Stimulated activated CD4-positive, alpha-beta T cell treated with anti-CD3 and anti-CD28 coated beads, Interleukin-15, amount 100 ng/mL, for 1 hour (primary cell): Measurements from ENCODE around the gene MLPH.

Source experiments
- DNase-seq, 2 donors: peaks; one replicate each; pipeline ENCODE4 v3.0.0-alpha.2; 2020; ENCODE audit warnings: low read depth in 1 of 2, low spot score in 1 of 2

Gene MLPH

DNA sequence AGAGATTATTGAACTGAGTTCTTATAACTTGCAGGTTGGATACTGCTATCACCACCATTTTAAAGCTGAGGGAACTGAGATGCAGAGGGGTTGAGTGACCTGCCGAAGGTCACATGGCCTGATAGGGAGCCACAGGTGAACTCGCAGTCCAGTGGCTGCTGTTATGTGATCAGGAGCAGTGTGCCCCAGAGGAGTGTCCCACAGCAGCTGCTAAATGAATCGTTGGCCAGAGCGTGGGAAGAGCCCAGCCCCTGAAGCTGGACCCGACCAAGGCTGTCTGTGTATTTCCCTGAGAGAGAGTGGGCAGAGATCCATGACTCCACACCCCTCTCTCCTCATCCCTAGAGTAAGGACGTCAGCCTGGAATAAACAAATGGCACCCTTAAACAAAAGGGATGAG is 52.6 kb downstream of the MLPH start:
- DNase-seq = no peak

DNA sequence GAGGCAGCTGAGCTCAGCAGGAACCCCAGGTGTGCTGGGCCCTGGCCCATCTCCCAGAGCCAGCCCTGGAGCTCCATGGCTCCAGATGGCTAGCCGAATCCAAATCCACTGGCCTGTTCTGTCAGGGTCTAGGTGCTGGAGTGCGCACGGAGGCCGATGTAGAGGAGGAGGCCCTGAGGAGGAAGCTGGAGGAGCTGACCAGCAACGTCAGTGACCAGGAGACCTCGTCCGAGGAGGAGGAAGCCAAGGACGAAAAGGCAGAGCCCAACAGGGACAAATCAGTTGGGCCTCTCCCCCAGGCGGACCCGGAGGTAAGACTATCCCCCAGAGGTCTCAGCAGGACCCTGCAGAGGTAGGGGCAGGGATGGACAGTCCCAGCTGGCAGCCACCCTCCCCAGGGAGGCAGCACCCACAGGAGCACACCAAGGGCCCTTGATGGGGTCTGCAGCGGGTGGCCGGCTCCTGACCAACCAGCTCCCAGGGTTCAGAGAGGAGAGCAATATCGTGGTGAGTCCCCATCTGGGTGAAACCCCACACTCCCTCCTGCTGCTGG is 53.2 kb downstream of the MLPH start:
- no peak for DNase-seq

DNA sequence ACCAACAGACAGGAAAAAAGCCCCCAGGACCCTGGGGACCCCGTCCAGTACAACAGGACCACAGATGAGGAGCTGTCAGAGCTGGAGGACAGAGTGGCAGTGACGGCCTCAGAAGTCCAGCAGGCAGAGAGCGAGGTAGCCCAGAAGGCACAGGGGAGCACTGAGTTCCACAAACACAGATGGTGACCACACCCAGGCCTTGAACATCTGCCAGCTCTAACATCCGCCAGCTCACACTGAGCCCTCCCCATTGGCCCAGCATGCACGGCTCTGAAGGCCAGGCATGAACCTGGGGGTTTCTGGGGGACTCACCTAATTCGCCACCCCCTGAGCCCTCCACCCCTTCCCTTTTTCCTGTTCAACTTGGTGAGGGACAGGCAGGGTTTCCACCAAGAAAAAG is 53.8 kb downstream of the MLPH start:
- no peak for DNase-seq

DNA sequence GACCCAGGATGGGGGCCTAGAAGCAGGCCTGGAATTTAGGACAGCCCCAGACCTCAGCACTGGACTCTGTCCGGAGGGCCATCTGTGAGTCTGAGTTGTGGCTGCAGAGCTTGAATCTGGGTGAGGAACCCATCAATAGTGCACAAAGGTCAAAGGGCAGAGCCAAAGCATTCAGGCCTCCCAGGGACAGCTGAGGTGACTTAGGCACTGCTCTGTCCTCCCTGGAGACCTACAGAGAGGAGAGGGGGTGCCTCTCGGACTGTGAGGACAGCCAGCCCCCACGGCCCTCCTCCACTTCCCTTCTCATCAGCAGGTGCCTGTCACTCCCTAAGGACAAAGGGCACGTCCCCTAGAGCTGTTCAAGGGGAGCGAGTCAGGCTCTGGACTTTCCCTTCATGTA is 54.2 kb downstream of the MLPH start:
- no peak for DNase-seq

DNA sequence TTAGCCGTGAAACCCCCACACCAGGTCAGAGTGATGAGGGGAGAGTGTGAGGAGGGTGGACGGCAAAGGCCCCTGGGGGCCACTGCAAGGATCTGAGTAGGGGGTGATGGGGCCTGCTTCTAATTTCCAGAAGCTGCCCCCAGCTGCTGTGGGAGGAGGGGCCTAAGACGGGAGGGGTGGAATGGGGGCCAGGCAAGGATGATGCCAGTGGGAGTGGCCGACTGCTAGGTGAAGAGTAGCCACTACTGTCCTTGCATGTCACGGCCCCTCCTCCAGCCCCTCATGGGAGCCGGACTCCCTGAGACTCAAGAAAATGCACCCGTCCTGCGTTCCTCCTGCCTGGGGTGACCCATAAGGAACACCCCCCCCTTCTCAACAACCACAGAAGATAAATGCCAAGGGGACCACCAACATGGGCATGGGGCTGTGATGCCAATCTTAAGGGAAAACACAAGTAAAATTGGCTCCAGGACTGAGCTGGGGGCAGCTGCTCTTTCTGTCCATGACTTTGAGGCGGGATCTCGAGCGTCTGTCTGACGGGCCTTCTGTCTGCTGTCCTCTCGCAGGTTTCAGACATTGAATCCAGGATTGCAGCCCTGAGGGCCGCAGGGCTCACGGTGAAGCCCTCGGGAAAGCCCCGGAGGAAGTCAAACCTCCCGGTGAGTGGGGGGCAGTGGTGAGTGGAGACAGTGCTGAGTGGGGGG is 55.1 kb downstream of the MLPH start:
- DNase-seq = no peak

DNA sequence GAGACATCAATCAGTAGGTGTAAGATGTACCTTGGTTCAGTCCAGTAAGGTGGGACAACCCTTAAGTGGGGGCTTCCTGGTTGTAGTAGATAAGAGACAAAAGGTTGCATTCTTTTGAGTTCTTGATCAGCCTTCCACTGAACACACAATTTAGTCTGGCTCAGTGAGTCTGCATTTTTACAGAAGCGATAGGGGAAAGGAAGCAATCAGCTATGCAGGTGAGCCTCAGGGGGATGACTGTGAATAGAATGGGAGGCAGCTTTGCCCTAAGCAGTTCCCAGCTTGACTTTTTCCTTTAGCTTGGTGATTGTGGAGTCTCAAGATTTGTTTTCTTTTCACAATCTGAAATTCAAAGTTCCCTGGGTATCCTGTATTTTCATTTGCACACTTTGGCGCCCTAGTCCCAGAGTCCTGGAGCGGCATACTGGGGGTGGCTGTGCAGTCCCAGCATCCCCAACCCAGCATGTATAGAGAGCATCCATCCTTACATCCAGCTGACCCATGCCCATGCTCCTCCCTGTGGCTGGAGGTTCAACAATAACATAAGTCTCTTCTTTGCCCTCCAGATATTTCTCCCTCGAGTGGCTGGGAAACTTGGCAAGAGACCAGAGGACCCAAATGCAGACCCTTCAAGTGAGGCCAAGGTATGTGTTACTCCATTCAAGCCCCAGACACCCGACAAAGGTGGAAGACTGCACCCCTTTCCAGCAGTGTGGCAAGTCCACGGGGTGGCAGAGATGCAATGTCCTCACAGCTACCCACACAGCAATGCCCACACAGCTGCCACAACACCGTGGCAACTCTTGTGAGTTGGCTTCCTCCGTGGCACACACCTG is 59.2 kb downstream of the MLPH start:
- no peak for DNase-seq

DNA sequence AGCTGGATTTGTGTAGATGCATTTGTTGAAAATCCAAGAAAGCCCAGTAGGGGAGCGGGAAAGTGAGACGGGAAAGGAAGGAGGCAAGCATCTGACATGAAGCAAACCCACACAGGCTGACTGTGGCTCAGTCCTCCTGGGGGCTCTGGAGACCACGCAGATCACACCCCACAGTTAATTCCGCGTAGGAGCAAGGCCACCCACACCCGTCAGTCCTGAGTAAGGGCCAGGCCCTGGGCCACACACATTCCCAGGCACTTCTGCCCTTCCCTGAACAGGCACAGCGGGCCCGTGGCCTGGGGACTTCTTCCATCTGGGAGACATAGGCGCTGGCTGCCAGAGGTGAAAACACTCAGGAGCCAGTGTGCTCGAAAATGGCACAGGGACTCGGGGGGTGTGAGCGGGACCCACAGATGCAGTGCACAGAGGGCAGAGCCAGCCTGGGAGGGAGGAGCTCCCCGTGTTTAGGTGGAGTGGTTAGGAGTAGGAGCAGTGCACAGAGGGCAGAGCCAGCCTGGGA is 59.9 kb downstream of the MLPH start:
- DNase-seq = no peak

DNA sequence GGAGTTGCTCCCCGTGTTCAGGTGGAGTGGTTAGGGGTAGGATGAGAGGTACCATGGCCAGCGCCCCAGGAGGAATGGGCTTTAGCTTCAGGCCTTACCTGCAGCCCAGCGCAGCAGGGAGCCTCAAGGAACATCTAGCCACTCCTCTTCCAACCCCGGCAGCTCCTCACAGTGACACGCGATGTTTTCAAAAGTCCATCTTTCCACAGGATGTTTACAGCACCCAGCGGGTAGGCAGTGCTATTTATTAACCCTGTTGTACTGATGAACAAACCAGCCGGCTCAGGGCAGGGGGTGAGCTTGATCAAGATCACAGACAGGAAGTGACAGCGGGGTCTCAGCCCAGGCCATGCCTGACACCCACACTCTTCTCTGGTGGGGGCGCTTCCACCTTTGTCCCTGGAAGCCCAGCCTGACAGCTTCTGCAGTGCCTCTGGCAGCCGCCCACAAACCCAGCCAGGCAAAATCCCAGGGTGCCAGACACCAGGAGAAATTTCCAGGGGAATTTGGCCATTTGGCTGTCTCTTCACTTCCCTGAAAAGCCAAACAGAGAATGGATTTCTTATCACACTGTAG is 60.9 kb downstream of the MLPH start:
- DNase-seq = no peak

DNA sequence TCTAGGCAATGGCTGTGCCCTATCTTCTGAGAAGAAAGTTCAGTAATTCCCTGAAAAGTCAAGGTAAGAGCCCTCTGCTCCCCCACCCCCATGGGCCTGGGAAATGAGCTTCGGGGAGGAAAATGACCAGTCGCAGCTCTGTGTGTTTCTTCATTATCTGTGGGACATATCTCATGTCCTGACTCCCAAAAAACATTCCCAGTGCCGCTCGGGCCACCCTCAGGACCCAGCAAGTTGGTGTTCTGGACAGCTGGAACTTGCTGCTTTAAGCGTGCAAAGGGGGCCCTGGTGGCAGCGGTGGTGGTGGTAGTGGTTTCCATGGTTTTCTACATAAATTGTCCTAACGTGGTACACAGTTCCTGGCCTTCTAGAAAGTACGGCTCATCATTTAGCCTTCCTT is 62.2 kb downstream of the MLPH start:
- no peak for DNase-seq

DNA sequence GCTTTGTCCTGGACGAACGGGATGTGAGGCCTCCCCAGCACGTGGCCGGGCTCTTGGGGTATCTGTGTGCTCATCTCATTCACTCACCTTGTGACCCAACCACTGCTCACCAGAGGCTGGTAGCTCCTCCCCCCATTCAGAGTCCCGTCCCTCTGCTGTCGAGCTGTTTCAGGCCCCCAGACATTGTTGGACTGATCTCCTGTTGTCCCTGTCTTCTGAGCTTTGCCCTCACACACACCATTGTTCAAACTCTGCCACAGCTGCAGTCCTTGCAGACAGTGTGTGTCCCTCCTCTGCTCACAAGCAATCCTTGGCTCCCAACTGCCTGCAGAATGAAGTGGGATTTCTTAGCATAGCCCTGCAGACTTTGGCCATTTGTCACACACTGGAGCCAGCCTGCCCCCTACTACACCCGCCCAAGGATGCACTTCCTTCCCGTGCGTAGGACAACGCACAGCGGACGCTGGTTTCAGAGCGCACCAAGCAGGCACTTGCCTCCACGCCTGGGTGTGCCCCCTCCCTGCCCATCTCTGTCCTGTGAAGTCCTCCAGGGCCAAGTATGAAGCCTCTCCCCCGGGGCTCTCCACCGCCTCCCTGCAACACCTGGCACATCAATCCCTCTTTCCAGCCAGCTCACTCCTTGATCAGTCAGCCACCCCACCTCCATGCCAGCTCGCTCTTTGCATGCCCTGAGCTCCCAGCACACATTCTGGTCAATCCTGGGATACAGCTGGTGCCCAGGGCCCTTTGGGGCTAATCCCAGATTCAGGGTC is 62.8 kb downstream of the MLPH start:
- no peak for DNase-seq

DNA sequence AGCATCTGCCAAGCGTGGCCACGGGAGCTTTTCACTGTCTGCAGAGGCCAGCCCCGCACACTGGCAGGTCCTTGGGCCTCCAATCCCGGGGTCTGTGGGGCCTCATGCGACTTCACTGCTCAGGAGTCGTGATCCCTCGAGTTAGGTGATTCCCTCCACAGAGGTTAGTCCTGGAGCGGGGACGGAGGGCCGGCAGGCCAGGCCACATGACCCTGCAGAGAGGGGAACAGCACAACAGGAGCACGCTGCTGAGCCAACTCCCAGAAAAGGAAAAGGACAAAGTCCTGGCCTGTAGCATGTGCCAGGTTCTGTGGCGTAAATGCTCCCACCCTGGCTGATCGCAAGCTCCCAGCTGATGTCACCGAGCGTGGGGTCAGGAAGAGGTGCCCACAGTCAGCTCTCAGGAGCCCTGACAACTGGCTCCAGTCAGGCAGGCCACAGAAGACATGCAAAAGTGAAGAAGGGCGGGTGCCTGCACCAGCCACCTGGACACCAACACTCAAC is 64.1 kb downstream of the MLPH start:
- DNase-seq = no peak

DNA sequence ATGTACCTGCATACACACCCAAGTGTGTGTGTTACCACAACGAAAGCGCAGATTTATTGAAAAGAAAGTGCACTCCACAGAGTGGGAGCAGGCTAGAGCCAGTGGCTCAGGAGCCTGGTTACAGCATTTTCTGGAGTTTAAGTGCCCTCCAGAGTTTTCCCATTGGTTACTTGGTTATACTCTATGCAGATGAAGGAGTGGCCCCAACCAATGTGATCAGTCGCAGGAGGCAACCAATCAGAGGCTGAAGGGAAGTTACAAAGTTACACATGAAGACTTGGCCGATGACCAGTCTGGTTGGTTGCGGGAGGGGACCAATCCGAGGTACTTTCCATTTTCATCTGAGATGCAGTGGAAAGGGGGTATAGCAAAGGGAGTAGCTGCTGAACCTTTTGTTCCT is 65.9 kb downstream of the MLPH start:
- no peak for DNase-seq

DNA sequence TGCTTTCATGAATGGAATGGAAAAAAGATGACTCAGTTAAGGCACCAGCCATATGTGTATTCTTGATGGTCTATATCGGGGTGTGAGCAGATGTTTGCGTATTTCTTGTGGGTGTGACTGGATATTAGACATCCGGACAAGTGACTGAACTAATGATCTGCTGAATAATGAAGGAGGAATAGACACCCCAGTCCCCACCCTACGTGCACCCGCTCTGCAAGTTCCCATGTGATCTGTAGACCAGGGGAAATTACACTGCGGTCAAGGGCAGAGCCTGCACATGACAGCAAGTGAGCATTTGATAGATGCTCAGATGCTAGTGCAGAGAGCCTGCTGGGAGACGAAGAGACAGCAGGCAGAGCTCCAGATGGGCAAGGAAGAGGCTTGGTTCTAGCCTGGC is 66.9 kb downstream of the MLPH start:
- DNase-seq = no peak

DNA sequence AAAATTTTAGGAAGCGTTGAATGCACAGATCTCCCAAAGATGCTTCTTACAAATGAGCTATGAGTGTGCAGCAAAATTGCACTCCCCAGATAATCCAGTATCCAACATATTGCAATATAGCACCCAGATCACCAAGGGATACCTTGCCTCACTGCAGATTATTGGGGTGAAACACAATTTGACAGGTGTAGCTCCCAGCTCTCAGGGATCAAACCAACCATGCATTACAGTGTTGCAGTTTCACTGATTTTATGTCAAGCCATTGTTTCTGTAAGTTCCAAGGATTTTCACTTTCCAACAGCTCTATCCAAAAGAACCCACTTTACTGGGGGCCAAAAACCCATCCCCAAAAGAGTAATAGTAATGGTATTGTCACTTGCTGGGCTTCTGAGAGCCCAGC is 68.5 kb downstream of the MLPH start:
- DNase-seq = no peak

DNA sequence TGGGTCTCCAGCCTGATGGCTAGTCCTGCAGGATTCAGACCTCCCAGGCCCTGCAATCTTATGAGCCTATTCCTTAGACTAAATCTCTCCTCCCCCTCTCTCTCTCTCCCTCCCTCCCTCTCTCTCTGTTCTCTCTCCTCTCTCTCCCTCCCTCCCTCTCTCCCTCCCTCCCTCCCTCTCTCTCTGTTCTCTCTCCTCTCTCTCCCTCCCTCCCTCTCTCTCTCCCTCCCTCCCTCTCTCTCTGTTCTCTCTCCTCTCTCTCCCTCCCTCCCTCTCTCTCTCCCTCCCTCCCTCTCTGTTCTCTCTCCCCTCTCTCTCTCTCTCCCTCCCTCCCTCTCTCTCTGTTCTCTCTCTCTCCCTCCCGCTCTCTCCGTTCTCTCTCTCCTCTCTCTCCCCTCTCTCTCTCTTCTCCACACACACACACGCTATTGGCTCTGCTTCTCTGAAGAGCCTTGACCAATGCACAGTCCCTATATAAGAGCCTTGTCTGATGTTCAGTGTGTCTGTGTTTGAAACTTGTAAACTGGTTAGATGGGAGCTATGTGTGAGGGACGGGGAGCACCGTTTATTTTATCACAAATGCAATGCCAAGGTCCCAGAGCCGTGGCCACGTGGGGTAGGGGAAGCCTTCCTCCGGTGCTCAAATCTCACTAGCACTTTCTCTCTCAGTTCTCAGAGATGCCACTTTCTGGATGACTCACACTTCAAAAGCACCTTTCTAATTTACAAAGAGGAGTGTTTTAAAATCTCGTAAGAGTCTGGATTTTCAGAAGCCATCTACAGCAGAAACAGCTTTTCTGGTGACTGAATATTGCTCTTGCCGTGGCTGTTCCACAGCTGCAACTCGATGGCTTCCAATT is 70.0 kb downstream of the MLPH start:
- DNase-seq = peak in 1 of 2 donors; percentile 19

DNA sequence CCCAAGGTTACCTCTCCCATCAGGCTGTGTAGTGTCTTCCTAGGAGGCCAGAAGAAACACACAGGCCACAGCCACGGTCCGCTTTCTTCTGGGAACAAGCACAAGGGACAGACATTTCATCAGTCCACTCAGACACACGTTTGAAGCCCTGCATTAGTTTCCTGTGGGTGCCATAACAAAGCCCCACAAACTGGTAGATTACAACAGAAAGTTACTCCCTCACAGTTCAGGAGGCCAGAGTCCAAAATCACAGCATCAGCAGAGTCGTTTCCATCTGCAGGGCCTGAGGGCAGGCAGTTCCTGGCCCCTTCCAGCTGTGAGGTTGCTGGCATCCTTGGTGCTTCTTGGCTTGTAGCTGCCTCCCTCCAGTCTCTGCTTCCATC is 70.6 kb downstream of the MLPH start:
- no peak for DNase-seq

DNA sequence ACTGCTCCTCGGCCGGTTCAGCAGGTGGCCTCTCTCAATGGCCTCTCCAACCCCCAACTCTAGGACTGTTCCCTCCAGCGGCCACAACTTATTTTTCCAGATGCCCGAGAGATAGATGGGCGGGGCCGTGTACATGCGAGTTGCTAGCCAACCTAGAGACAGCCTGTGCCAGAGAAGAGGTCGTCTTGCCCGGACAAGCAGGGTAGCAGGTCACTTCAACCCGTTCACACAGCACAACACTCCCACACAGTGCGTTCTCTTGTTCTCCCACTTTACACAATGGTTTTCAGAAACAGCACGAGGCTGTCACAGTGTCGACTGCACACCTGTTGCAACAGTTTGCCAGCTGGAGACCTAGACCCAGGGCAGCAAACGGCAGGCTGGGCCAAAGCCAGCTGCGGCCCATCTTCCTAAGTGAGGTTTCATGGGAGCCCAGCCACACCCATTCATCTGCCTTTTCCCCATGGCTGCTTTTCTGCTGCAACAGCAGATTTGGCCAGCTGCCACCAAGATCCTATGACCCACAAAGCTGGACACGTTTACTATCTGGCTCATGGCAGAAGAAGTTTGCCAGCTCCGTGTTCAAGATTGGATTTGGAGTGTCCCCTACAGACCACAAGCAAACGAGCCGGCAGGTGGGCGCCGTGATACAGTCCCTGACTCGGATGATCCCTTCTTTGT is 72.0 kb downstream of the MLPH start:
- DNase-seq = no peak

DNA sequence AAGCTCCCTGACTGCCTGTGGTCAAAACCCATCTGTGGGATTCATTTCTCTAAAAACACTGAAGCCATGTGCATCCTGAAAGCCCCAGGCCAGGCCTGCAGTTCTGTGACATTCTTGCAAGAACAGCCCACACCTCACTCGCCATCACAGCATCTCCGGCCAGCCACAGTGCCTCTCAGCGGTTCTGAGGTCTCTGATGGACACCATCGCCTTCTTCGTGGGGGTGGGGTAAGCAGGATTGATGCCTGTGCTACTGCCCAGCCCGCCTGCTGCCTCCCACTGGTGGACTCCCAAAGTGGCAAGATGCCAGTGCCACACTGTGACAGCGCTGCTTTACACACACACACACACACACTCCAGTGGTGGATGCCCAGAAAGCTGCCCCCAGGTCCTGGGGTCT is 74.2 kb downstream of the MLPH start:
- DNase-seq = no peak

DNA sequence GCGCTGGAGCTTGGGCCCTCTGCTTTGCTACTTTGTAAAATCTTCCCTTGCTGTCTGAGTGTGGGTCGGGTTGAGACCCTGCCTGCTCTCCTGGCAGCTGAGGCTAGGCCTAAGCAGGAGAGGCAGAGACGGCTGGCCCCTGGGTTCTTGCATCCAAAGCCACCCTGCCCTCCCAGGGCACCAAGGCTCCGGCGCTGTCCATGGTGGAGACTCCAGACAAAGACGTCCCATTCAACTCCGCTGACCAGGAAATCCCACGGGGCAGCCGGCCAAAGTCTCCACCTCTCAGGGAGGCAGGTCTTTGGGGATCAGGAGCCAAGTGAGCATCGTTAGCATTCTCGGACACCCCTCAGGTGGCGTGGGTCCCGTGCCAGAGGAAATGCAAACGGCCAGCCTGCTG is 76.8 kb downstream of the MLPH start:
- DNase-seq = no peak
